ENCODE measurements around the gene CACNG8.
A peak's percentile ranks its signal among the peaks of the same experiment; 100 is the strongest.
"Not testable (repeated sequence)": the region's sequence is repeated elsewhere in the genome, so short reads cannot be mapped to it uniquely, and the experiment has no call there.

Gene CACNG8

GRCh38 chr19:53994811-53995210 is 32.1 kb downstream of the CACNG8 start:
- no peak for DNase-seq

- no peak for DNase-seq
Observed at GRCh38 chr19:53998223-53998622, 35.5 kb downstream of the CACNG8 start.

- no peak for DNase-seq
Observed at GRCh38 chr19:53999694-54000093, 37.0 kb downstream of the CACNG8 start.

- DNase-seq = no peak
Observed at GRCh38 chr19:54001496-54001895, 38.8 kb downstream of the CACNG8 start.

GRCh38 chr19:54002495-54003315 is 40.0 kb downstream of the CACNG8 start:
- DNase-seq = no peak

- DNase-seq = no peak
Observed at GRCh38 chr19:54009440-54009839, 46.7 kb downstream of the CACNG8 start.

GRCh38 chr19:54010474-54010873 is 47.7 kb downstream of the CACNG8 start:
- no peak for DNase-seq

- DNase-seq = no peak
Observed at GRCh38 chr19:54011507-54012211, 48.9 kb downstream of the CACNG8 start.

GRCh38 chr19:54013866-54014265 is 51.1 kb downstream of the CACNG8 start:
- no peak for DNase-seq

- DNase-seq = no peak
Observed at GRCh38 chr19:54014920-54015560, 52.3 kb downstream of the CACNG8 start.

GRCh38 chr19:54017261-54017660 is 54.5 kb downstream of the CACNG8 start:
- no peak for DNase-seq

GRCh38 chr19:54021363-54021762 is 58.6 kb downstream of the CACNG8 start:
- DNase-seq = no peak

GRCh38 chr19:54021932-54022331 is 59.2 kb downstream of the CACNG8 start:
- DNase-seq = no peak

GRCh38 chr19:54023191-54023590 is 60.5 kb downstream of the CACNG8 start:
- DNase-seq = no peak

- DNase-seq = no peak
Observed at GRCh38 chr19:54024660-54025059, 61.9 kb downstream of the CACNG8 start.

- no peak for DNase-seq
Observed at GRCh38 chr19:54026656-54027055, 63.9 kb downstream of the CACNG8 start.

- DNase-seq = no peak
Observed at GRCh38 chr19:54029301-54029700, 66.6 kb downstream of the CACNG8 start.

- DNase-seq = peak; percentile 41
Observed at GRCh38 chr19:54029930-54030490, 67.3 kb downstream of the CACNG8 start.

- no peak for DNase-seq
Observed at GRCh38 chr19:54030895-54031586, 68.3 kb downstream of the CACNG8 start.

- DNase-seq = no peak
Observed at GRCh38 chr19:54035215-54036178, 72.8 kb downstream of the CACNG8 start.

- DNase-seq = not testable (repeated sequence)
Observed at GRCh38 chr19:54036542-54036941, 73.8 kb downstream of the CACNG8 start.

All from midbrain (tissue), 1 donor.